Vagina (tissue), 2 donors: ENCODE measurements around the gene TMTC1.

Source experiments
- CTCF ChIP-seq, 3 experiments: fragments of 450-650 bp in 2 of 3; fragments of 200-600 bp in 1 of 3; sonication (generic) in 1 of 3; IDR thresholded peaks; one replicate each; pipeline ENCODE4 v1.5.1; 2017 to 2019; ENCODE audit warnings: antibody characterized with exemption in 3 of 3, mild to moderate bottlenecking in 2 of 3, moderate library complexity in 2 of 3
- POLR2A ChIP-seq, 2 donors: fragments of 450-650 bp; IDR thresholded peaks; one replicate each; pipeline ENCODE4 v1.6.1; 2017; ENCODE audit warnings: antibody characterized with exemption in 2 of 2, mild to moderate bottlenecking in 2 of 2, moderate library complexity in 2 of 2
- POLR2AphosphoS5 ChIP-seq, 2 donors: sonication (generic); formaldehyde crosslinking; IDR thresholded peaks; one replicate each; pipeline ENCODE4 v1.9.0; 2017; ENCODE audit warnings: antibody characterized with exemption in 2 of 2, mild to moderate bottlenecking in 2 of 2, low read depth in 1 of 2; ENCODE audit not compliant: insufficient read depth in 1 of 2

- TF ChIP-seq CTCF (IDR thresholded peaks at IDR 0.05) (no peak), POLR2A (IDR thresholded peaks at IDR 0.05) (no peak), POLR2AphosphoS5 (IDR thresholded peaks at IDR 0.05; ENCODE audit: insufficient read depth in 1 of 2, low read depth in 1 of 2) (no peak)
Observed at GRCh38 chr12:29690728-29691127, 93.0 kb downstream of the TMTC1 start.
